OCI-LY1 (cell line): ENCODE results near the gene PCDHB9.
"Not testable (repeated sequence)": the region's sequence is repeated elsewhere in the genome, so short reads cannot be mapped to it uniquely, and the experiment has no call there.

Experiments
- H2AFZ ChIP-seq: fragments of 200-600 bp; sonication (generic), shearing (Covaris generic); 2 replicates; pipeline ENCODE4 v1.6.0; 2014; ENCODE audit warnings: antibody characterized with exemption, mild to moderate bottlenecking, low read length
- H3F3A ChIP-seq: fragments of 200-600 bp; sonication (generic), shearing (Covaris generic); 2 replicates; pipeline ENCODE4 v1.6.0; 2014; ENCODE audit warnings: mild to moderate bottlenecking, antibody characterized with exemption, low read length, moderate library complexity; ENCODE audit not compliant: insufficient read depth
- H3K27ac ChIP-seq: fragments of 200-600 bp; sonication (generic); 2 replicates; pipeline ENCODE4 v1.5.1; 2014; ENCODE audit warnings: low read length, mixed run types, mild to moderate bottlenecking, low read depth; ENCODE audit not compliant: poor library complexity, severe bottlenecking
- H3K27me3 ChIP-seq: fragments of 200-600 bp; sonication (generic); 2 replicates; pipeline ENCODE4 v1.6.0; 2014; ENCODE audit warnings: antibody characterized with exemption, mild to moderate bottlenecking, low read length, moderate library complexity; ENCODE audit not compliant: insufficient read depth
- H3K36me3 ChIP-seq: fragments of 200-600 bp; sonication (generic); 2 replicates; pipeline ENCODE4 v1.6.1; 2014; ENCODE audit warnings: mild to moderate bottlenecking, antibody characterized with exemption, low read length, moderate library complexity, mixed read lengths; ENCODE audit not compliant: insufficient read depth
- H3K4me1 ChIP-seq: fragments of 200-600 bp; sonication (generic); 2 replicates; pipeline ENCODE4 v1.5.1; 2014; ENCODE audit warnings: mild to moderate bottlenecking, low read length, moderate library complexity; ENCODE audit not compliant: insufficient read depth, severe bottlenecking
- H3K4me2 ChIP-seq: fragments of 200-600 bp; sonication (generic), shearing (Covaris generic); 2 replicates; pipeline ENCODE4 v1.6.1; 2014; ENCODE audit warnings: low read length
- H3K4me3 ChIP-seq: fragments of 200-600 bp; sonication (generic); 2 replicates; pipeline ENCODE4 v1.5.1; 2014; ENCODE audit warnings: low read length, low read depth, mild to moderate bottlenecking, mixed read lengths; ENCODE audit not compliant: poor library complexity, severe bottlenecking
- H3K79me2 ChIP-seq: fragments of 200-600 bp; shearing (Covaris generic); 2 replicates; pipeline ENCODE4 v1.6.1; 2016; ENCODE audit warnings: mixed run types, low read length, mixed read lengths; ENCODE audit not compliant: insufficient read depth
- H3K9ac ChIP-seq: fragments of 200-600 bp; sonication (generic), shearing (Covaris generic); 2 replicates; pipeline ENCODE4 v1.6.1; 2014; ENCODE audit warnings: mild to moderate bottlenecking, low read length, mixed read lengths
- H3K9me2 ChIP-seq: fragments of 200-600 bp; sonication (generic), shearing (Covaris generic); 2 replicates; pipeline ENCODE4 v1.6.1; 2014; ENCODE audit warnings: low read depth, mild to moderate bottlenecking, low read length, mixed read lengths
- H3K9me3 ChIP-seq: fragments of 200-600 bp; shearing (Covaris generic); 2 replicates; pipeline ENCODE4 v1.6.1; 2014; ENCODE audit warnings: low read length, mixed read lengths
- H4K20me1 ChIP-seq: fragments of 200-600 bp; sonication (generic), shearing (Covaris generic); 2 replicates; pipeline ENCODE4 v1.6.0; 2016; ENCODE audit warnings: mild to moderate bottlenecking, low read length; ENCODE audit not compliant: insufficient read depth
- EZH2 ChIP-seq: fragments of 200-600 bp; sonication (generic), shearing (Covaris generic); IDR thresholded peaks from 2 replicates; pipeline ENCODE4 v1.8.0; 2017; ENCODE audit warnings: borderline replicate concordance, mixed run types, mild to moderate bottlenecking, antibody characterized with exemption, low read length, moderate library complexity, mixed read lengths
- TF ChIP-seq, protein P1 (sequence below): fragments of 200-600 bp; sonication (generic), shearing (Covaris generic); IDR thresholded peaks from 2 replicates; pipeline ENCODE4 v1.5.1; 2017; ENCODE audit warnings: mild to moderate bottlenecking, antibody characterized with exemption, low read length, moderate library complexity, mixed read lengths

Gene PCDHB9

DNA sequence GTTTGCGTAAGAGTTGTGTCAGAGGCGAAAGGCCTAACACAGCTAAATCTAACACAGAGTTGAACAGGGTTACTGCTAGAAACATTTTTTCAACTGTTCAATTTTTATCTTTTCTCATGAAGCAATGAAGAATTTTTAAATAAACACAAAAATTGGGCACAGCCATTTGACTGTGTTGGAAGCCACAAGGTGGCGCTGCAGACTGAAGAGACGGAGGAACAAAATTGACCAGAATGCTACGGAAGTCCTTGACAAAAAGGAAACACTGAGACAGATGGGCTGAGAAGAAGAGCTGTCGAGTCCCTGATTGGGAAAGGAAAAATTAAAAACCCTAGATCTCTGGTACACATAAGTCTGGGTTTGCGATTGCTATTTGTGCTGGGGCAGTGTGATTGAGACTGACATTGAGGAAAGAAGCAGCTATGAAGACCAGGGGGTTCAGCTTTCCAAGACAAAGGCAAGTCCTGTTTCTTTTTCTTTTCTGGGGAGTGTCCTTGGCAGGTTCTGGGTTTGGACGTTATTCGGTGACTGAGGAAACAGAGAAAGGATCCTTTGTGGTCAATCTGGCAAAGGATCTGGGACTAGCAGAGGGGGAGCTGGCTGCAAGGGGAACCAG is at the start of gene PCDHB9:
TSS of gene PCDHB9 (plus strand) at position 265 of the 616 bp plus-strand sequence. CDS start at position 423, 158 bp downstream.
- Histone ChIP-seq H3K4me3 (peak within 1 kb of the TSS; percentile 9), H2AFZ (no peak within 1 kb of the TSS), H3K9ac (no peak within 1 kb of the TSS), H3K9me3 (no peaks in the 10 kb centered on the region), H3K4me2 (peak within 1 kb of the TSS; percentile 19; the same call in 1 of the 2 replicates), H3K9me2 (no peaks in the 10 kb centered on the region), H4K20me1 (no peaks in the 10 kb centered on the region), H3K36me3 (no peaks in the 10 kb centered on the region), H3K79me2 (no peaks in the 10 kb centered on the region), H3K27me3 (no peaks in the 10 kb centered on the region), H3F3A (no peaks in the 10 kb centered on the region), H3K4me1 (no peaks in the 10 kb centered on the region), H3K27ac (no peak within 1 kb of the TSS)
- TF ChIP-seq, protein P1, sequence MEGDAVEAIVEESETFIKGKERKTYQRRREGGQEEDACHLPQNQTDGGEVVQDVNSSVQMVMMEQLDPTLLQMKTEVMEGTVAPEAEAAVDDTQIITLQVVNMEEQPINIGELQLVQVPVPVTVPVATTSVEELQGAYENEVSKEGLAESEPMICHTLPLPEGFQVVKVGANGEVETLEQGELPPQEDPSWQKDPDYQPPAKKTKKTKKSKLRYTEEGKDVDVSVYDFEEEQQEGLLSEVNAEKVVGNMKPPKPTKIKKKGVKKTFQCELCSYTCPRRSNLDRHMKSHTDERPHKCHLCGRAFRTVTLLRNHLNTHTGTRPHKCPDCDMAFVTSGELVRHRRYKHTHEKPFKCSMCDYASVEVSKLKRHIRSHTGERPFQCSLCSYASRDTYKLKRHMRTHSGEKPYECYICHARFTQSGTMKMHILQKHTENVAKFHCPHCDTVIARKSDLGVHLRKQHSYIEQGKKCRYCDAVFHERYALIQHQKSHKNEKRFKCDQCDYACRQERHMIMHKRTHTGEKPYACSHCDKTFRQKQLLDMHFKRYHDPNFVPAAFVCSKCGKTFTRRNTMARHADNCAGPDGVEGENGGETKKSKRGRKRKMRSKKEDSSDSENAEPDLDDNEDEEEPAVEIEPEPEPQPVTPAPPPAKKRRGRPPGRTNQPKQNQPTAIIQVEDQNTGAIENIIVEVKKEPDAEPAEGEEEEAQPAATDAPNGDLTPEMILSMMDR: peak; percentile 92
- TF ChIP-seq EZH2: no peak

DNA sequence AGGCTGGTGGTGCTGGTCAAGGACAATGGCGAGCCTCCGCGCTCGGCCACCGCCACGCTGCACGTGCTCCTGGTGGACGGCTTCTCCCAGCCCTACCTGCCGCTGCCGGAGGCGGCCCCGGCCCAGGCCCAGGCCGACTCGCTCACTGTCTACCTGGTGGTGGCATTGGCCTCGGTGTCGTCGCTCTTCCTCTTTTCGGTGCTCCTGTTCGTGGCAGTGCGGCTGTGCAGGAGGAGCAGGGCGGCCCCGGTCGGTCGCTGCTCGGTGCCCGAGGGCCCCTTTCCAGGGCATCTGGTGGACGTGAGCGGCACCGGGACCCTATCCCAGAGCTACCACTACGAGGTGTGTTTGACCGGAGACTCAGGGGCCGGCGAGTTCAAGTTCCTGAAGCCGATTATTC is 49.6 kb upstream of the PCDHB9 start:
- H3K79me2 ChIP-seq, H2AFZ ChIP-seq, H3K4me3 ChIP-seq, H4K20me1 ChIP-seq, H3K27ac ChIP-seq, H3K9ac ChIP-seq, H3K9me3 ChIP-seq, H3K4me2 ChIP-seq, H3K36me3 ChIP-seq, H3K4me1 ChIP-seq, H3K9me2 ChIP-seq, H3K27me3 ChIP-seq, H3F3A ChIP-seq: not testable (repeated sequence)

DNA sequence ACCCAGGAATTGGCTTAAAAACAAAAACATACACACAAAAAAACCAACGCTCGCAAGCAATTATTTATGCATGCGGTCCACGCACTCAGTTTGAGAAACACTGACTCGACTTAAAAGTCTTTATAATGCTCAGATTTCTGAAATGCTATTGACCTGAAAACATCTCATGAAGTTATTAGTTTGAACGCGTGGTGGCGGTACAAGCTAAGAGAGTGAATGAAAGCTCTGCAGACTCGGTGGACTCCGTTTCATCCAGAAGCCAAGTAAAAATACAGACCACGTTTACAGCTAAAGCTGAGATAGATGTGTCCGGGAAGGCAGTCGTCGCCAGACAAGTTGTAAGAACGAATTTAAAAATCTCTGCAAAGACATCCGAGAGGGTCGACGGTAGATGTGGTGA is 37.1 kb upstream of the PCDHB9 start, which contains the start of gene PCDHB6:
TSS of gene PCDHB6 (plus strand) at position 246 of the 400 bp plus-strand sequence. CDS start 201 bp downstream, outside the sequence.
- Histone ChIP-seq H3K4me2 (no peak within 1 kb of the TSS), H3K36me3 (no peaks in the 10 kb centered on the region), H3K9me3 (no peaks in the 10 kb centered on the region), H3K9me2 (no peaks in the 10 kb centered on the region), H3K4me1 (no peaks in the 10 kb centered on the region), H3K4me3 (no peak within 1 kb of the TSS), H2AFZ (no peak within 1 kb of the TSS), H3K9ac (no peak within 1 kb of the TSS), H3K27me3 (no peaks in the 10 kb centered on the region), H4K20me1 (no peaks in the 10 kb centered on the region), H3K79me2 (no peaks in the 10 kb centered on the region), H3K27ac (no peak within 1 kb of the TSS), H3F3A (no peaks in the 10 kb centered on the region)
- TF ChIP-seq, protein P1: no peak
- no peak for TF ChIP-seq EZH2
